ENCODE results near the gene ZNF326. TPM values are rescaled to one million over a fixed set of nuclear protein-coding genes. Genes with fewer than 3 reads are reported as not detected.

Gene ZNF326
- total RNA-seq, 2 donors from 2014 or later, result 31.0 to 36.4 TPM

GRCh38 chr1:90000934-90001676 lies 6.2 kb downstream of the ZNF326 start:
- no peaks in the 10 kb centered on the region for H3K9me3 Mint-ChIP-seq
- whole genome bisulfite sequencing, 2 experiments (ENCODE audit: insufficient coverage in 1 of 2, insufficient read length in 1 of 2), result 97% methylated on average over 2 of the region's 2 CpGs; no CpG with 5 or more reads in 1 of the 2 experiments

DNA sequence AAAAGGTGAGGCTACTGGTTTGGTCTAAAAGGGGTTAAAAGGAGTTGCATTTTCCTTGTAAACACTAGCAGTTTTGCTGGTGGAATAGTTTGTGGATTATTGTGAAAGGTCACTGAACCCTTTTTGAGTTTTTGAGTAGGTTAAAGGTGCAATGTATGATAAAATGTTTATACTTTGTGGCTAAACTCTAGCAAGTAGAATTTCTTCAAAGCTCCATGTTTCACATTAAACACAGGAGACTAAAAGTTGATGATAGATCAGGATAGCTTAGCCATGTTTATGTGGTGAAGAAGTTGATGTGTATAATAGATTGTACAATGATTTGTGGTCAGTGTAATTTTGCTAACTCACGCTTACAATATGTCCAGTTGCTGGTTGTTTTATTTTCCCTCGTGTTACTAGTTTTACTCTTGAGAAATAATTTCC lies 13.1 kb downstream of the ZNF326 start:
- peaks cover 75% of the 10 kb centered on the region for H3K36me3 ChIP-seq (ENCODE audit: control insufficient read depth, insufficient read depth, low read length)
- no peak overlapping the region for H3K27ac Mint-ChIP-seq
- H3K4me1 ChIP-seq (ENCODE audit: control insufficient read depth, insufficient read depth, low read length), result no peaks in the 10 kb centered on the region
- H3K27me3 ChIP-seq (ENCODE audit: control insufficient read depth, insufficient read depth, low read length, poor library complexity, severe bottlenecking), result no peaks in the 10 kb centered on the region
- no peaks in the 10 kb centered on the region for H3K9me3 Mint-ChIP-seq
- no peaks in the 10 kb centered on the region for H3K4me1 Mint-ChIP-seq
- H3K9me3 ChIP-seq (ENCODE audit: control insufficient read depth, low read length), result no peaks in the 10 kb centered on the region
- no peaks in the 10 kb centered on the region for H3K27me3 Mint-ChIP-seq (ENCODE audit: insufficient read depth)
- H3K27ac ChIP-seq (ENCODE audit: low read depth, low read length), result no peak overlapping the region
- no peak overlapping the region for H3K4me3 ChIP-seq (ENCODE audit: low read length)
- TF ChIP-seq, protein P1, sequence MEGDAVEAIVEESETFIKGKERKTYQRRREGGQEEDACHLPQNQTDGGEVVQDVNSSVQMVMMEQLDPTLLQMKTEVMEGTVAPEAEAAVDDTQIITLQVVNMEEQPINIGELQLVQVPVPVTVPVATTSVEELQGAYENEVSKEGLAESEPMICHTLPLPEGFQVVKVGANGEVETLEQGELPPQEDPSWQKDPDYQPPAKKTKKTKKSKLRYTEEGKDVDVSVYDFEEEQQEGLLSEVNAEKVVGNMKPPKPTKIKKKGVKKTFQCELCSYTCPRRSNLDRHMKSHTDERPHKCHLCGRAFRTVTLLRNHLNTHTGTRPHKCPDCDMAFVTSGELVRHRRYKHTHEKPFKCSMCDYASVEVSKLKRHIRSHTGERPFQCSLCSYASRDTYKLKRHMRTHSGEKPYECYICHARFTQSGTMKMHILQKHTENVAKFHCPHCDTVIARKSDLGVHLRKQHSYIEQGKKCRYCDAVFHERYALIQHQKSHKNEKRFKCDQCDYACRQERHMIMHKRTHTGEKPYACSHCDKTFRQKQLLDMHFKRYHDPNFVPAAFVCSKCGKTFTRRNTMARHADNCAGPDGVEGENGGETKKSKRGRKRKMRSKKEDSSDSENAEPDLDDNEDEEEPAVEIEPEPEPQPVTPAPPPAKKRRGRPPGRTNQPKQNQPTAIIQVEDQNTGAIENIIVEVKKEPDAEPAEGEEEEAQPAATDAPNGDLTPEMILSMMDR (conservative IDR thresholded peaks at IDR 0.05), result no peak
- WGBS, 2 experiments (ENCODE audit: insufficient coverage in 1 of 2, insufficient read length in 1 of 2), result 100% methylated on average over 1 of the region's 2 CpGs; no CpG with 5 or more reads in 1 of the 2 experiments
- peaks cover 44% of the 10 kb centered on the region for H3K36me3 Mint-ChIP-seq (ENCODE audit: low read depth)
- DNase-seq, result no peak
- H3K4me3 Mint-ChIP-seq, result no peak overlapping the region
- H3K9ac ChIP-seq (ENCODE audit: extremely low read depth, low read length, poor library complexity, severe bottlenecking), result no peak overlapping the region

More at GRCh38 chr1:90000934-90001676, 6.2 kb downstream of the ZNF326 start:
- H3K36me3 Mint-ChIP-seq (ENCODE audit: low read depth), result peaks cover 27% of the 10 kb centered on the region
- Histone ChIP-seq H3K4me1 (ENCODE audit: control insufficient read depth, insufficient read depth, low read length) (no peaks in the 10 kb centered on the region), H3K4me3 (ENCODE audit: low read length) (no peak overlapping the region), H3K27me3 (ENCODE audit: control insufficient read depth, insufficient read depth, low read length, poor library complexity, severe bottlenecking) (no peaks in the 10 kb centered on the region), H3K27ac (ENCODE audit: low read depth, low read length) (no peak overlapping the region), H3K9me3 (ENCODE audit: control insufficient read depth, low read length) (no peaks in the 10 kb centered on the region), H3K9ac (ENCODE audit: extremely low read depth, low read length, poor library complexity, severe bottlenecking) (no peak overlapping the region), H3K36me3 (ENCODE audit: control insufficient read depth, insufficient read depth, low read length) (peaks cover 60% of the 10 kb centered on the region)
- no peak for DNase-seq
- H3K27ac Mint-ChIP-seq, result no peak overlapping the region
- TF ChIP-seq, protein P1 (conservative IDR thresholded peaks at IDR 0.05), result peak; percentile 61
- no peaks in the 10 kb centered on the region for H3K27me3 Mint-ChIP-seq (ENCODE audit: insufficient read depth)
- no peak overlapping the region for H3K4me3 Mint-ChIP-seq
- H3K4me1 Mint-ChIP-seq, result peaks cover 18% of the 10 kb centered on the region

DNA sequence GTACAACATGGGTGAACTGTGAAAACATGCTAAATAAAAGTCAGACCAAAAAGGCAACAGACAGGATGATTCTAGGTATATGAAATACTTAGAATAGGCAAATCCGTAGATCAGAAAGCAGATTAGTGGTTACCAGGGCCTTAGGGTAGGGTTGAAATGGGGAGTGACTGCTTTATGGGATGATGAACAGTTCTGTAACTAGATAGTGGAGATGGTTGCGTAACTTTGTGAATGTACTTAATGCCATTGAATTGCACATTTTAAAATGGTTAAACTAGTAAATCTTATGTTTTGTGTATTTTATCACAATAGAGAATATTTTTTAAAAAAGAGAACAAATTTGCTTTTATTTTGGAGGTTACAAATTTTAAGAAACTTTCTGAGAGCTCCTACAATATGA lies 17.4 kb downstream of the ZNF326 start:
- H3K4me1 ChIP-seq (ENCODE audit: control insufficient read depth, insufficient read depth, low read length), result no peaks in the 10 kb centered on the region
- Mint-ChIP-seq H3K4me3 (no peak overlapping the region), H3K36me3 (ENCODE audit: low read depth) (peaks cover 64% of the 10 kb centered on the region), H3K27me3 (ENCODE audit: insufficient read depth) (no peaks in the 10 kb centered on the region), H3K4me1 (no peaks in the 10 kb centered on the region), H3K27ac (no peak overlapping the region), H3K9me3 (no peaks in the 10 kb centered on the region)
- H3K4me3 ChIP-seq (ENCODE audit: low read length), result no peak overlapping the region
- TF ChIP-seq, protein P1 (conservative IDR thresholded peaks at IDR 0.05), result no peak
- no peaks in the 10 kb centered on the region for H3K27me3 ChIP-seq (ENCODE audit: control insufficient read depth, insufficient read depth, low read length, poor library complexity, severe bottlenecking)
- H3K27ac ChIP-seq (ENCODE audit: low read depth, low read length), result no peak overlapping the region
- no peaks in the 10 kb centered on the region for H3K9me3 ChIP-seq (ENCODE audit: control insufficient read depth, low read length)
- H3K36me3 ChIP-seq (ENCODE audit: control insufficient read depth, insufficient read depth, low read length), result peaks cover 92% of the 10 kb centered on the region
- 92 to 96% methylated on average over 1 to 2 of the region's 2 CpGs for WGBS, 2 experiments (ENCODE audit: insufficient coverage in 1 of 2, insufficient read length in 1 of 2)
- H3K9ac ChIP-seq (ENCODE audit: extremely low read depth, low read length, poor library complexity, severe bottlenecking), result no peak overlapping the region
- no peak for DNase-seq
